ENCODE data around the gene ABO.
"Not testable (repeated sequence)": the region's sequence is repeated elsewhere in the genome, so short reads cannot be mapped to it uniquely, and the experiment has no call there.

The ABO gene

GRCh38 chr9:133208171-133208879, 66.7 kb downstream of the ABO start:
- DNase-seq (ENCODE audit: extremely low spot score, insufficient read length, low read depth) = not testable (repeated sequence)

GRCh38 chr9:133207540-133208170, 67.3 kb downstream of the ABO start:
- DNase-seq (ENCODE audit: extremely low spot score, insufficient read length, low read depth) (no peak), FAIRE-seq (no peak)

More at GRCh38 chr9:133208171-133208879, 66.7 kb downstream of the ABO start:
- FAIRE-seq = not testable (repeated sequence)

GRCh38 chr9:133207021-133207531, 67.9 kb downstream of the ABO start:
- FAIRE-seq (no peak), DNase-seq (ENCODE audit: extremely low spot score, insufficient read length, low read depth) (no peak)

GRCh38 chr9:133205996-133206931, 68.7 kb downstream of the ABO start:
- FAIRE-seq (no peak), DNase-seq (ENCODE audit: extremely low spot score, insufficient read length, low read depth) (no peak)

GRCh38 chr9:133205481-133205887, 69.5 kb downstream of the ABO start:
- FAIRE-seq = not testable (repeated sequence)

More at GRCh38 chr9:133205481-133205887, 69.5 kb downstream of the ABO start:
- DNase-seq (ENCODE audit: extremely low spot score, insufficient read length, low read depth) = not testable (repeated sequence)
